PC-3 (cell line): ENCODE results near the gene KIRREL1. TPM values are rescaled to one million over a fixed set of nuclear protein-coding genes. Genes with fewer than 3 reads are reported as not detected.
A peak's percentile ranks its signal among the peaks of the same experiment; 100 is the strongest.

Experiments
- ATAC-seq: fragments of 200-7000 bp; cut with Tn5 transposase; 2 replicates; pipeline ENCODE4 v1.9.1; 2020; ENCODE audit warnings: mild to moderate bottlenecking, moderate library complexity
- BruUV-seq: library from RNA; stranded (reverse); fragments of 400-500 nt; replicated peaks from 2 replicates; lab custom pipeline; 2021; lab: Mats Ljungman, UMichigan
- CTCF ChIA-PET: fragments of 300-600 bp; sonication (Branson Sonifier 250); formaldehyde crosslinking; loops from one replicate; lab custom pipeline; 2022; ENCODE audit warnings: antibody characterized with exemption; lab: Charles Lee
- POLR2A ChIA-PET: fragments of 300-600 bp; sonication (Branson Sonifier 250); formaldehyde crosslinking; loops from one replicate; lab custom pipeline; 2022; ENCODE audit warnings: antibody characterized with exemption; ENCODE audit not compliant: unreplicated experiment; lab: Charles Lee
- DNase-seq: peaks from one replicate; pipeline ENCODE4 v3.0.0-alpha.2; 2015
- H2AFZ ChIP-seq: fragments of 300-600 bp; sonication (generic); 2 replicates; pipeline ENCODE4 v1.6.0; 2016; ENCODE audit warnings: antibody characterized with exemption, low read length
- H3F3A ChIP-seq: fragments of 300-600 bp; sonication (generic); one replicate; pipeline ENCODE4 v1.6.0; 2017; ENCODE audit warnings: antibody characterized with exemption, low read length, control low read depth, mild to moderate bottlenecking; ENCODE audit not compliant: unreplicated experiment
- H3K27ac ChIP-seq: fragments of 300-600 bp; sonication (generic); 2 replicates; pipeline ENCODE4 v1.5.1; 2016; ENCODE audit warnings: mild to moderate bottlenecking, low read length
- H3K27me3 ChIP-seq: fragments of 300-600 bp; sonication (generic); 2 replicates; pipeline ENCODE4 v1.6.1; 2016; ENCODE audit warnings: low read length, mixed read lengths
- H3K36me3 ChIP-seq: fragments of 300-600 bp; sonication (generic); 2 replicates; pipeline ENCODE4 v1.6.1; 2016; ENCODE audit warnings: low read depth, mixed run types, low read length, mixed read lengths
- H3K4me1 ChIP-seq: fragments of 300-600 bp; sonication (generic); 2 replicates; pipeline ENCODE4 v1.5.1; 2016; ENCODE audit warnings: low read length; ENCODE audit not compliant: insufficient read depth
- H3K4me2 ChIP-seq: fragments of 300-600 bp; sonication (generic); 2 replicates; pipeline ENCODE4 v1.6.0; 2016; ENCODE audit warnings: low read length
- H3K4me3 ChIP-seq: fragments of 300-600 bp; sonication (generic); 2 replicates; pipeline ENCODE4 v1.5.1; 2016; ENCODE audit warnings: mild to moderate bottlenecking, low read length, mixed read lengths
- H3K79me2 ChIP-seq: fragments of 300-600 bp; sonication (generic); 2 replicates; pipeline ENCODE4 v1.6.1; 2017; ENCODE audit warnings: low read length, mixed read lengths
- H3K9ac ChIP-seq: fragments of 300-600 bp; sonication (generic); 2 replicates; pipeline ENCODE4 v1.6.0; 2016; ENCODE audit warnings: mild to moderate bottlenecking, low read length
- H3K9me2 ChIP-seq: fragments of 300-600 bp; sonication (generic); replicated peaks from 2 replicates; pipeline ENCODE4 v1.6.1; 2016; ENCODE audit warnings: mixed run types, low read length, mixed read lengths
- H3K9me3 ChIP-seq: fragments of 300-600 bp; sonication (generic); 2 replicates; pipeline ENCODE4 v1.6.1; 2016; ENCODE audit warnings: low read length, mixed read lengths
- H4K20me1 ChIP-seq: fragments of 300-600 bp; sonication (generic); 2 replicates; pipeline ENCODE4 v1.6.1; 2016; ENCODE audit warnings: low read length, mixed read lengths
- EZH2 ChIP-seq: fragments of 300-600 bp; sonication (generic); IDR thresholded peaks from one replicate; pipeline ENCODE4 v1.6.1; 2017; ENCODE audit warnings: antibody characterized with exemption, mild to moderate bottlenecking, low read length; ENCODE audit not compliant: unreplicated experiment
- EZH2phosphoT487 ChIP-seq: fragments of 300-600 bp; sonication (generic); IDR thresholded peaks from 2 replicates; pipeline ENCODE4 v1.6.1; 2018; ENCODE audit warnings: mild to moderate bottlenecking, antibody characterized with exemption, low read length, borderline replicate concordance
- intact Hi-C: fragments of 100-400 bp; cut with micrococcal nuclease; formaldehyde crosslinking; loops from 2 replicates; pipeline ENCODE4 v1.9.0; 2023
- total RNA-seq: library from RNA; depleted of rRNA; stranded (reverse); fragments of >200 nt; gene quantifications from 2 replicates; pipeline ENCODE4 v1.2.3, GENCODE V29; 2014
- TF ChIP-seq, protein P1 (sequence below): fragments of 300-600 bp; sonication (generic); conservative IDR thresholded peaks from 2 replicates; pipeline ENCODE4 v1.5.1; 2017; ENCODE audit warnings: antibody characterized with exemption, low read depth, mild to moderate bottlenecking, low read length

KIRREL1 gene
- total RNA-seq, 1 experiment from 2014 or later = 49.8 TPM

DNA sequence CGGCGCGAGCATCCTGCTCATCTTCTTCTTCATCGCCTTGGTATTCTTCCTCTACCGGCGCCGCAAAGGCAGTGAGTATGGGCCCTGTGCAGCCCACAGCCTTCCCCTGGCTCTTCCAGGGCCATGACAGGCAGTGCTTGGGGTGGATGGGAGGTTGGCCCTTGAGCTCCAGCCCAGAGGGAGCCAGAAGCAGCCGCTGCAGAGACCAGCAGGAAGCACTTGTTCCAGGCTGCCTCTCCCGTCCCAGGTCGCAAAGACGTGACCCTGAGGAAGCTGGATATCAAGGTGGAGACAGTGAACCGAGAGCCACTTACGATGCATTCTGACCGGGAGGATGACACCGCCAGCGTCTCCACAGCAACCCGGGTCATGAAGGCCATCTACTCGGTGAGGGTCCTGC is 99.9 kb downstream of the KIRREL1 start:
- no peak overlapping the region for H3K27ac ChIP-seq
- POLR2A ChIA-PET = interaction anchor here (0.7 kb wide), 1 partner anchor 30 kb away, joined by 3 read pairs; no protein-coding TSS in a partner anchor
- no peaks in the 10 kb centered on the region for H3K9me2 ChIP-seq
- H3K4me2 ChIP-seq = no peak overlapping the region
- H4K20me1 ChIP-seq = no peaks in the 10 kb centered on the region
- H3K36me3 ChIP-seq = peaks cover 34% of the 10 kb centered on the region
- no peaks in the 10 kb centered on the region for H3K4me1 ChIP-seq
- no peak for DNase-seq
- H3K27me3 ChIP-seq = no peaks in the 10 kb centered on the region
- BruUV-seq = no TSS peak
- intact Hi-C loops = no loop called here
- H3K79me2 ChIP-seq = no peaks in the 10 kb centered on the region
- CTCF ChIA-PET = no interaction called here
- ATAC-seq = no peak
- H3F3A ChIP-seq = no peaks in the 10 kb centered on the region
- TF ChIP-seq, protein P1, sequence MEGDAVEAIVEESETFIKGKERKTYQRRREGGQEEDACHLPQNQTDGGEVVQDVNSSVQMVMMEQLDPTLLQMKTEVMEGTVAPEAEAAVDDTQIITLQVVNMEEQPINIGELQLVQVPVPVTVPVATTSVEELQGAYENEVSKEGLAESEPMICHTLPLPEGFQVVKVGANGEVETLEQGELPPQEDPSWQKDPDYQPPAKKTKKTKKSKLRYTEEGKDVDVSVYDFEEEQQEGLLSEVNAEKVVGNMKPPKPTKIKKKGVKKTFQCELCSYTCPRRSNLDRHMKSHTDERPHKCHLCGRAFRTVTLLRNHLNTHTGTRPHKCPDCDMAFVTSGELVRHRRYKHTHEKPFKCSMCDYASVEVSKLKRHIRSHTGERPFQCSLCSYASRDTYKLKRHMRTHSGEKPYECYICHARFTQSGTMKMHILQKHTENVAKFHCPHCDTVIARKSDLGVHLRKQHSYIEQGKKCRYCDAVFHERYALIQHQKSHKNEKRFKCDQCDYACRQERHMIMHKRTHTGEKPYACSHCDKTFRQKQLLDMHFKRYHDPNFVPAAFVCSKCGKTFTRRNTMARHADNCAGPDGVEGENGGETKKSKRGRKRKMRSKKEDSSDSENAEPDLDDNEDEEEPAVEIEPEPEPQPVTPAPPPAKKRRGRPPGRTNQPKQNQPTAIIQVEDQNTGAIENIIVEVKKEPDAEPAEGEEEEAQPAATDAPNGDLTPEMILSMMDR = no peak
- TF ChIP-seq EZH2phosphoT487 (no peak), EZH2 (no peak)
- no peaks in the 10 kb centered on the region for H3K9me3 ChIP-seq
- no peak overlapping the region for H2AFZ ChIP-seq
- H3K4me3 ChIP-seq = no peak overlapping the region
- no peak overlapping the region for H3K9ac ChIP-seq

DNA sequence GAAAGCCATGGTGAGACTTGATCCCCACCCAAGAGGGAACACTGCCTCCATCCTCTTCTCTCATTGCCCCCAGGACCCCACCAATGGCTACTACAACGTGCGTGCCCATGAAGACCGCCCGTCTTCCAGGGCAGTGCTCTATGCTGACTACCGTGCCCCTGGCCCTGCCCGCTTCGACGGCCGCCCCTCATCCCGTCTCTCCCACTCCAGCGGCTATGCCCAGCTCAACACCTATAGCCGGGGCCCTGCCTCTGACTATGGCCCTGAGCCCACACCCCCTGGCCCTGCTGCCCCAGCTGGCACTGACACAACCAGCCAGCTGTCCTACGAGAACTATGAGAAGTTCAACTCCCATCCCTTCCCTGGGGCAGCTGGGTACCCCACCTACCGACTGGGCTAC is 101.1 kb downstream of the KIRREL1 start:
- CTCF ChIA-PET = no interaction called here

DNA sequence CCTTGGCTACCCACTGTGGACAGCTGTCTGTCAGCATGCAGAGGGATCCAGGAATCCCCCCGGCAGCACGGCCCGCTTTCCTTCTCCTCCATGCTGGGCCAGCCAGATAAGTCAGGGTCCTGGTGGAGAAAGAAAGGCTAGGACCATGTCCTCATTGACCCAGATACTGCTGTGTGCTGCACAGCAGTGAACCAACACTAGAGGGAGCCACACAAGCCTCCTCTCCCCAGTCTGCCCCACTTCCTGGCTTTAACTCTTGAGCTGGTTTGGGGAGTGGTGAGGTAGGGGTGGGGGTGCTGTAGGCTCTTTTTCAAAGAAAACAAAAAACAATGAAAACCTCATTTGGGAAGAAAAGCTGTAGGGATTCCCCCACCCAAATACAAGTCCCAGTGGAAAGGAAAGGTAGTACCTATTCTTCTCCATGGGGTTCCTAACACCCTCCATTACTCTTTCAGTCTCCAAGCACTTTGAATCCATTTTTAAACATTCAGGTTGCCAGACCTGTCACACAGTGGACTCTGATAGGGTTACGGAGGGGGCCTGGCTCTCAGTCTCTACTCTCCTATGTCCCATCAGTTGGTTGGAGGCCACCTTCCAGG is 102.4 kb downstream of the KIRREL1 start:
- ChIA-PET CTCF (interaction anchor here (0.6 kb wide), 1 partner anchor 26 kb away, joined by 4 read pairs; no protein-coding TSS in a partner anchor), POLR2A (no interaction called here)
- H3K27me3 ChIP-seq = no peaks in the 10 kb centered on the region
- no peak overlapping the region for H3K27ac ChIP-seq
- H3K4me3 ChIP-seq = no peak overlapping the region
- no peak overlapping the region for H3K9ac ChIP-seq
- no peaks in the 10 kb centered on the region for H3K4me1 ChIP-seq
- BruUV-seq = no TSS peak
- no peaks in the 10 kb centered on the region for H4K20me1 ChIP-seq
- no peaks in the 10 kb centered on the region for H3K79me2 ChIP-seq
- no peak overlapping the region for H2AFZ ChIP-seq
- TF ChIP-seq EZH2phosphoT487 = no peak
- no peak for TF ChIP-seq EZH2
- TF ChIP-seq, protein P1 = peak; percentile 83
- H3K4me2 ChIP-seq = no peak overlapping the region
- peaks cover 29% of the 10 kb centered on the region for H3K36me3 ChIP-seq
- intact Hi-C loops = no loop called here
- peak; percentile 38 for DNase-seq
- no peaks in the 10 kb centered on the region for H3F3A ChIP-seq
- no peak; the same call in 1 of the 2 replicates for ATAC-seq
- H3K9me3 ChIP-seq = no peaks in the 10 kb centered on the region
- H3K9me2 ChIP-seq = no peaks in the 10 kb centered on the region

More for the DNA sequence above, 101.1 kb downstream of the KIRREL1 start:
- POLR2A ChIA-PET = no interaction called here
- Histone ChIP-seq H4K20me1 (no peaks in the 10 kb centered on the region), H3K9me3 (no peaks in the 10 kb centered on the region), H3K9ac (no peak overlapping the region), H3K36me3 (peaks cover 31% of the 10 kb centered on the region), H3K27ac (no peak overlapping the region), H3F3A (no peaks in the 10 kb centered on the region), H3K79me2 (no peaks in the 10 kb centered on the region), H2AFZ (no peak overlapping the region), H3K9me2 (no peaks in the 10 kb centered on the region), H3K4me3 (no peak overlapping the region), H3K4me2 (no peak overlapping the region), H3K27me3 (no peaks in the 10 kb centered on the region), H3K4me1 (no peaks in the 10 kb centered on the region)
- intact Hi-C loops = no loop called here
- ATAC-seq = no peak
- BruUV-seq = no TSS peak
- TF ChIP-seq, protein P1 = no peak
- TF ChIP-seq EZH2 (no peak), EZH2phosphoT487 (no peak)
- no peak for DNase-seq
